Sigmoid colon (tissue), 4 donors: ENCODE measurements around the gene CYP4F3.

Source experiments
- CTCF ChIP-seq, 4 experiments: fragments of 450-650 bp in 3 of 4; fragments of 200-600 bp in 1 of 4; IDR thresholded peaks; one replicate each; pipeline ENCODE4 v1.5.1; 2016 to 2019; ENCODE audit warnings: antibody characterized with exemption in 4 of 4, mild to moderate bottlenecking in 3 of 4, moderate library complexity in 2 of 4
- EP300 ChIP-seq, 4 donors: sonication (generic); formaldehyde crosslinking; IDR thresholded peaks; one replicate each; pipeline ENCODE4 v1.6.1; 2017; ENCODE audit warnings: antibody characterized with exemption in 4 of 4

GRCh38 chr19:15651791-15652190, 11.1 kb downstream of the CYP4F3 start:
- TF ChIP-seq EP300 (IDR thresholded peaks at IDR 0.05) (no peak), CTCF (IDR thresholded peaks at IDR 0.05) (no peak)
